Uterus (tissue), 4 donors: ENCODE measurements around the gene MATCAP1. TPM values are rescaled to one million over a fixed set of nuclear protein-coding genes. Genes with fewer than 3 reads are reported as not detected.

Experiments used
- DNase-seq, 2 donors: peaks; one replicate each; pipeline ENCODE4 v3.0.0-alpha.2; 2019 to 2020
- H3K27ac ChIP-seq, 2 donors: fragments of 200-600 bp; sonication (generic); 1 replicate in 1 of 2; 2 replicates in 1 of 2; pipeline ENCODE4 v1.5.1; 2016 to 2018
- H3K27me3 ChIP-seq, 2 donors: fragments of 200-600 bp; sonication (generic); one replicate each; pipeline ENCODE4 v1.5.1; 2018 to 2019; ENCODE audit warnings: control low read depth in 1 of 2
- H3K36me3 ChIP-seq, 2 donors: fragments of 200-600 bp; sonication (generic); one replicate each; pipeline ENCODE4 v1.5.1; 2019; ENCODE audit warnings: control low read depth in 1 of 2
- H3K4me1 ChIP-seq, 2 donors: fragments of 200-600 bp; sonication (generic); one replicate each; pipeline ENCODE4 v1.5.1; 2018 to 2019; ENCODE audit warnings: control low read depth in 1 of 2
- H3K4me3 ChIP-seq, 2 donors: fragments of 200-600 bp; sonication (generic); 1 replicate in 1 of 2; 2 replicates in 1 of 2; pipeline ENCODE4 v1.5.1; 2018 to 2019; ENCODE audit warnings: mild to moderate bottlenecking in 1 of 2
- H3K9me3 ChIP-seq, 2 donors: fragments of 200-600 bp; sonication (generic); one replicate each; pipeline ENCODE4 v1.5.1; 2019; ENCODE audit warnings: control low read depth in 1 of 2
- POLR2A ChIP-seq, 2 donors: fragments of 450-650 bp; IDR thresholded peaks; one replicate each; pipeline ENCODE4 v1.6.1; 2016; ENCODE audit warnings: antibody characterized with exemption in 2 of 2, mild to moderate bottlenecking in 1 of 2, moderate library complexity in 1 of 2
- intact Hi-C: fragments of 100-400 bp; cut with DNase I; formaldehyde crosslinking; loops from one replicate; pipeline ENCODE4 v1.15.1; 2023; ENCODE audit warnings: low total_unique reads
- total RNA-seq, 4 donors: library from RNA; depleted of rRNA in 3 of 4; stranded (reverse); fragments of >200 nt in 3 of 4; gene quantifications; one replicate each; pipeline versions ENCODE4 v1.1.0 to v1.2.4, GENCODE V29; 2014 to 2023
- TF ChIP-seq, protein P1 (sequence below), 4 experiments: fragments of 200-600 bp in 2 of 4; fragments of 450-650 bp in 2 of 4; sonication (generic) in 2 of 4; IDR thresholded peaks; one replicate each; pipeline ENCODE4 v1.5.1; 2016 to 2019; ENCODE audit warnings: antibody characterized with exemption in 4 of 4, mild to moderate bottlenecking in 2 of 4, moderate library complexity in 1 of 4
- donor health status: DM: yes; HTN: yes; CAD: no.

MATCAP1 gene
- total RNA-seq, 4 donors from 2014 or later, result 10.9 to 35.4 (median 20.5) TPM

DNA sequence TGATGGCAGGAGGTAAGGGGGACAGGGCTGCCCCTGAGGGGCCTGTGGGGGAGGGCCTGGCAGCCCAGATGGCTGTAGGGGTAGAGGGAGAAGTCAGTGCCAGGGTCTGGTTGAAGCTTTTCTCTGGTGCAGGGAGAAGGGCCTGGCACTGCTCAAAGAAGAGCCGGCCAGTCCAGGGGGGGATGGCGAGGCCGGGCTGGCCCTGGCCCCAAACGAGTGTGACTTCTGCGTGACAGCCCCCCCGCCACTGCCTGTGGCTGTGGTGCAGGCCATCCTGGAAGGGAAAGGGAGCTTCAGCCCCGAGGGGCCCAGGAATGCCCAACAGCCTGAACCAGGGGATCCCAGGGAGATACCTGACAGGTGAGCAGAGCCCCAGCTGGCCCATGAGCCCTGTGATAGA is 16.2 kb downstream of the MATCAP1 start:
- intact Hi-C loops, result no loop called here
- Histone ChIP-seq H3K27me3 (no peaks in the 10 kb centered on the region), H3K4me3 (no peak overlapping the region), H3K4me1 (peaks cover 0 to 28% of the 10 kb centered on the region in 2 donors), H3K36me3 (no peaks in the 10 kb centered on the region), H3K27ac (no peak overlapping the region), H3K9me3 (no peaks in the 10 kb centered on the region)
- no peak for DNase-seq
- TF ChIP-seq, protein P1, sequence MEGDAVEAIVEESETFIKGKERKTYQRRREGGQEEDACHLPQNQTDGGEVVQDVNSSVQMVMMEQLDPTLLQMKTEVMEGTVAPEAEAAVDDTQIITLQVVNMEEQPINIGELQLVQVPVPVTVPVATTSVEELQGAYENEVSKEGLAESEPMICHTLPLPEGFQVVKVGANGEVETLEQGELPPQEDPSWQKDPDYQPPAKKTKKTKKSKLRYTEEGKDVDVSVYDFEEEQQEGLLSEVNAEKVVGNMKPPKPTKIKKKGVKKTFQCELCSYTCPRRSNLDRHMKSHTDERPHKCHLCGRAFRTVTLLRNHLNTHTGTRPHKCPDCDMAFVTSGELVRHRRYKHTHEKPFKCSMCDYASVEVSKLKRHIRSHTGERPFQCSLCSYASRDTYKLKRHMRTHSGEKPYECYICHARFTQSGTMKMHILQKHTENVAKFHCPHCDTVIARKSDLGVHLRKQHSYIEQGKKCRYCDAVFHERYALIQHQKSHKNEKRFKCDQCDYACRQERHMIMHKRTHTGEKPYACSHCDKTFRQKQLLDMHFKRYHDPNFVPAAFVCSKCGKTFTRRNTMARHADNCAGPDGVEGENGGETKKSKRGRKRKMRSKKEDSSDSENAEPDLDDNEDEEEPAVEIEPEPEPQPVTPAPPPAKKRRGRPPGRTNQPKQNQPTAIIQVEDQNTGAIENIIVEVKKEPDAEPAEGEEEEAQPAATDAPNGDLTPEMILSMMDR (IDR thresholded peaks at IDR 0.05), result no peak
- no peak for TF ChIP-seq POLR2A (IDR thresholded peaks at IDR 0.05)

DNA sequence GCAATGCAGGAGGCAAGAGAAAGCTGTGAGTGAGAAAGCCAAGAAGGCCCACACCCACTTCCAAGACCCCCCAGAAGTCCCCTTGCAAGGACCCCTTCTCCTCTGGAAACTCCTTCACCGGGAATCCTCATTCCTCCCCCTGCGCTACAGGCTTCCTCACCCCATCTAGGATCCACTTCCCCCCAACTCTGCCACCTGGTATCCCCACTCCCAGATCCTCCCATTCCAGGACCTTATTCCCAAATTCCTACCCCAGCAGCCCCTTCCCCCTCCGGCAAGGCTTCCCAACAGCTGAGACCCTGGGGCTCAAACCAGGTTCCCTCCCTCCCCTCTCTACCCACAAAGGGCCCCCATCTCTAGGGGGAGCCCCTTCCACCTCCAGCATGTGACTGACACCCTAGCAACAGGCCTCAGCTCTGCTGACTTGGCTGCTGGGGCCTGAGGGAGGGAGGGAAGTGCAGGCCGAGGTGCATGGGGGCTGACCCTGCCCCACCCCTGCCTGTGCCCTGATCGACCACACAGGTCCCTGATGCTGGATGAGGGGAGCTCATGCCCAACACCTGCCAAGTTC is 17.1 kb downstream of the MATCAP1 start:
- Histone ChIP-seq H3K9me3 (no peaks in the 10 kb centered on the region), H3K27me3 (no peaks in the 10 kb centered on the region), H3K27ac (no peak overlapping the region), H3K36me3 (no peaks in the 10 kb centered on the region), H3K4me3 (no peak overlapping the region), H3K4me1 (peaks cover 0 to 28% of the 10 kb centered on the region in 2 donors)
- TF ChIP-seq, protein P1 (IDR thresholded peaks at IDR 0.05), result no peak
- no peak for TF ChIP-seq POLR2A (IDR thresholded peaks at IDR 0.05)
- no peak for DNase-seq
- intact Hi-C loops, result no loop called here

- no peaks in the 10 kb centered on the region for H3K9me3 ChIP-seq
- no peak overlapping the region for H3K27ac ChIP-seq
- TF ChIP-seq POLR2A (IDR thresholded peaks at IDR 0.05), result no peak
- TF ChIP-seq, protein P1 (IDR thresholded peaks at IDR 0.05), result no peak
- H3K36me3 ChIP-seq, result no peaks in the 10 kb centered on the region
- H3K4me1 ChIP-seq, result peaks cover 0 to 33% of the 10 kb centered on the region in 2 donors
- no peak for DNase-seq
- no peaks in the 10 kb centered on the region for H3K27me3 ChIP-seq
- H3K4me3 ChIP-seq, result no peak overlapping the region
- intact Hi-C loops, result no loop called here
Measured at GRCh38 chr16:67166110-67166547, 17.6 kb downstream of the MATCAP1 start.

DNA sequence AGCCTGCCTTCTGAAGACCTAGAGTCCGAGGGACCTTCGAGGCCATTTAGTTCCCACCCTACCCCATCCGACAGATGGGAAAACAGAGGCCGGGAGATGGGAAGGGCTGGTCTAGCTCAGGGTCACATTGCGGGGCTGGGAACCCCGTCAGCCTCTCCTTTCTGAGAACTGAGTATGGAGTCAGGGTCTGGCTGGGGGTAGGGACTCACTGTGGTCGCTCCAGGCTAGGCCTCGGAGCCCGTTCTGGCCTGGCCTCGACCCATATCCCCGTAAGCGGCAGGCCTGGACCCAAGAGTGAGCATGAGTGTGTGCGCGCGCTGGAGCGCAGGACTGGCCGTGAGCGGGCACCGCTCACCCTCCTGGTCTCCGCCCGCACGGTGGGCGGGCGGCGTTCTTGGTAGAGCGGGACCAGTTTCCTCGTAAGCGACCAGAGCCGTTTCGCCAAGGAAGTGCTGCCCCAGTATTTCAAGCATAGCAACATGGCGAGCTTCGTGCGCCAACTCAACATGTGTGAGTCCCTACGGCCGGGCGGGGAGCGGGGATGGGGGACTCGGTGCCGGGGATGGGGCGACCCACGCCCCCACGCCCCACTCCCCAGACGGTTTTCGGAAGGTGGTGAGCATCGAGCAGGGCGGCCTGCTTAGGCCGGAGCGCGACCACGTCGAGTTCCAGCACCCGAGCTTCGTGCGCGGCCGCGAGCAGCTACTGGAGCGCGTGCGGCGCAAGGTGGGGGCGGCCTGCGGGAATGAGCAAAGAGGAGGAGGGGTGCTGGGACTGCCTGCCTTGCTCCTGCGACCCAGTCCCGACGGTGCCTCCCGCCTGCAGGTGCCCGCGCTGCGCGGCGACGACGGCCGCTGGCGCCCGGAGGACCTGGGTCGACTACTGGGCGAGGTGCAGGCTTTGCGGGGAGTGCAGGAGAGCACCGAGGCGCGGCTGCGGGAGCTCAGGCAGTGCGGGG is 18.4 kb downstream of the MATCAP1 start:
- Histone ChIP-seq H3K27ac (peak overlapping the region in 1 of 2 donors; percentile 37), H3K9me3 (no peaks in the 10 kb centered on the region), H3K4me3 (peak overlapping the region; percentile 28 to 32), H3K4me1 (peaks cover 0 to 34% of the 10 kb centered on the region in 2 donors), H3K27me3 (no peaks in the 10 kb centered on the region), H3K36me3 (no peaks in the 10 kb centered on the region)
- DNase-seq, result no peak
- intact Hi-C loops, result no loop called here
- no peak for TF ChIP-seq POLR2A (IDR thresholded peaks at IDR 0.05)
- TF ChIP-seq, protein P1 (IDR thresholded peaks at IDR 0.05), result no peak

GRCh38 chr16:67164599-67165061 is 19.1 kb downstream of the MATCAP1 start, which contains the start of gene HSF4:
Gene HSF4 (plus strand): TSS chr16:67164745. CDS start chr16:67164812, 67 bp downstream.
- H3K4me1 ChIP-seq, result peaks cover 0 to 32% of the 10 kb centered on the region in 2 donors
- no peaks in the 10 kb centered on the region for H3K9me3 ChIP-seq
- H3K27me3 ChIP-seq, result no peaks in the 10 kb centered on the region
- DNase-seq, result peak in 1 of 2 donors; percentile 67
- no peaks in the 10 kb centered on the region for H3K36me3 ChIP-seq
- peak within 1 kb of the TSS; percentile 28 to 32 for H3K4me3 ChIP-seq
- peak within 1 kb of the TSS; percentile 47 to 48 for H3K27ac ChIP-seq
- intact Hi-C loops, result no loop called here
- peak in 1 of 2 donors; percentile 12 for TF ChIP-seq POLR2A (IDR thresholded peaks at IDR 0.05)
- TF ChIP-seq, protein P1 (IDR thresholded peaks at IDR 0.05), result no peak
